Mammary epithelial cell (primary cell): ENCODE results near the gene TRIM13.

ENCODE experiments used
- EZH2 ChIP-seq: IDR thresholded peaks from 2 replicates; pipeline ENCODE4 v1.6.1; 2012; ENCODE audit warnings: low read length, inconsistent platforms, borderline replicate concordance
- TF ChIP-seq, protein P1 (sequence below), 2 donors: IDR thresholded peaks in 1 of 2; conservative IDR thresholded peaks in 1 of 2; 2 replicates each; pipeline ENCODE4 v1.5.1; 2011 to 2012; ENCODE audit warnings: inconsistent platforms in 2 of 2, low read length in 2 of 2, mild to moderate bottlenecking in 2 of 2, control low read depth in 1 of 2, low read depth in 1 of 2; ENCODE audit not compliant: insufficient read depth in 1 of 2; ENCODE audit errors: extremely low read depth in 1 of 2

DNA sequence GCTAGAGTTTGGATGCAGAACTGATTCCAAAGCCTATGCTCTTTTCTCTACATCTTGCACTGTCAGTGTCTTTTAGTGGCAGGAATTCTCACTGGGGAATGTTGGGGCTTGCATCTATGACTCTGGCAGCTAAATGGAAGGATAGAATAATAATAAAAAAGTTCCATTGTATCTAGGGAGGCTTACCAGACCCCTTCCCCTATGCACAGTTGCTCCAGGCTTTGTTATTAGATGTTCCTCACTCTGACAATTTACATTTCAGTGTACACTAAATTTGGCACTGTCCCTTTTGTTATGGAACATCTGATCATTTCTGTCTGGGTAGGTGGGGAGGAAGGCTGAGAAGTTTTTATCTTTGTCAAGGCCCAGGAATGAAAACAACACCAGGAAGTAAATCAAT is 3.7 kb upstream of the TRIM13 start:
- TF ChIP-seq, protein P1, sequence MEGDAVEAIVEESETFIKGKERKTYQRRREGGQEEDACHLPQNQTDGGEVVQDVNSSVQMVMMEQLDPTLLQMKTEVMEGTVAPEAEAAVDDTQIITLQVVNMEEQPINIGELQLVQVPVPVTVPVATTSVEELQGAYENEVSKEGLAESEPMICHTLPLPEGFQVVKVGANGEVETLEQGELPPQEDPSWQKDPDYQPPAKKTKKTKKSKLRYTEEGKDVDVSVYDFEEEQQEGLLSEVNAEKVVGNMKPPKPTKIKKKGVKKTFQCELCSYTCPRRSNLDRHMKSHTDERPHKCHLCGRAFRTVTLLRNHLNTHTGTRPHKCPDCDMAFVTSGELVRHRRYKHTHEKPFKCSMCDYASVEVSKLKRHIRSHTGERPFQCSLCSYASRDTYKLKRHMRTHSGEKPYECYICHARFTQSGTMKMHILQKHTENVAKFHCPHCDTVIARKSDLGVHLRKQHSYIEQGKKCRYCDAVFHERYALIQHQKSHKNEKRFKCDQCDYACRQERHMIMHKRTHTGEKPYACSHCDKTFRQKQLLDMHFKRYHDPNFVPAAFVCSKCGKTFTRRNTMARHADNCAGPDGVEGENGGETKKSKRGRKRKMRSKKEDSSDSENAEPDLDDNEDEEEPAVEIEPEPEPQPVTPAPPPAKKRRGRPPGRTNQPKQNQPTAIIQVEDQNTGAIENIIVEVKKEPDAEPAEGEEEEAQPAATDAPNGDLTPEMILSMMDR (conservative IDR thresholded peaks at IDR 0.05 in 1 of 2, IDR thresholded peaks at IDR 0.05 in 1 of 2; ENCODE audit: extremely low read depth in 1 of 2, insufficient read depth in 1 of 2, low read depth in 1 of 2, low read length in 2 of 2): no peak
- TF ChIP-seq EZH2: no peak
